RWPE2 (cell line): ENCODE data around the gene PRR15.

Experiments used
- ATAC-seq: fragments of 200-7000 bp; cut with Tn5 transposase; 3 replicates; pipeline ENCODE4 v1.9.1; 2021; ENCODE audit warnings: low read depth
- DNase-seq: peaks from one replicate; pipeline ENCODE4 v3.0.0-alpha.2; 2020; ENCODE audit warnings: low spot score
- H3K27ac ChIP-seq: fragments of 450-650 bp; 2 replicates; pipeline ENCODE4 v1.5.1; 2017; ENCODE audit warnings: mild to moderate bottlenecking; ENCODE audit not compliant: poor library complexity, severe bottlenecking
- H3K27me3 ChIP-seq: fragments of 250-450 bp; sonication (Bioruptor Pico); 2 replicates; pipeline ENCODE4 v1.5.1; 2021; ENCODE audit warnings: mild to moderate bottlenecking, moderate library complexity; ENCODE audit not compliant: insufficient read depth, poor library complexity, severe bottlenecking
- H3K36me3 ChIP-seq: fragments of 250-450 bp; sonication (Bioruptor Pico); 2 replicates; pipeline ENCODE4 v1.5.1; 2020; ENCODE audit warnings: low read depth, mild to moderate bottlenecking, moderate library complexity
- H3K4me1 ChIP-seq: fragments of 250-450 bp; sonication (Bioruptor Pico); 2 replicates; pipeline ENCODE4 v1.5.1; 2021; ENCODE audit warnings: mild to moderate bottlenecking, moderate library complexity; ENCODE audit not compliant: insufficient read depth, poor library complexity, severe bottlenecking
- H3K4me3 ChIP-seq: fragments of 250-450 bp; sonication (Bioruptor Pico); 2 replicates; pipeline ENCODE4 v1.5.1; 2021; ENCODE audit warnings: mild to moderate bottlenecking, moderate library complexity; ENCODE audit not compliant: severe bottlenecking
- H3K9me3 ChIP-seq: fragments of 250-450 bp; sonication (Bioruptor Pico); 2 replicates; pipeline ENCODE4 v1.5.1; 2021; ENCODE audit warnings: mild to moderate bottlenecking, moderate library complexity; ENCODE audit not compliant: severe bottlenecking
- CTCF ChIP-seq: fragments of 450-650 bp; IDR thresholded peaks from one replicate; pipeline ENCODE4 v1.5.1; 2017; ENCODE audit warnings: mild to moderate bottlenecking, moderate library complexity; ENCODE audit not compliant: poor library complexity, severe bottlenecking

Gene PRR15

DNA sequence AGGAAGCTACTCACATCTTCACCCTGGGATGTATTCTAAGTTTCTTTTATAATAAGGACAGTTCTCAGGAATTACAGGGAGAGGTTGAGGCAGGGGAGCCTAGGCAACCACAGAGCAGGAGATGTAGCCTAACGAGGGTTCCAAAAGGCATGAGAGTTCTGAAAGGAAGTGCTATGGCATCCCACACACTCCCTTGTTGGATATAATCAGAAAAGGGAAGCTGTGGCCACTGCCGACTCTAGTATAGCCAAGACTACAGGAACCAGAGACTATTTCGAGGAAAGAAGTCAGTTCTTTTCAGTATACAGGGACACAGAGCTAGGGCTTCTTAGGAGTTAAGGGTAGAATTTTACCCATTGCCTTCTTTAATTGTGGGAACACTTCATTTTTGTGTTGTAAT is 11.0 kb downstream of the PRR15 start:
- DNase-seq = no peak
- H3K27ac ChIP-seq = no peak overlapping the region
- no peak overlapping the region for H3K4me3 ChIP-seq
- no peak for TF ChIP-seq CTCF
- peaks cover 3% of the 10 kb centered on the region for H3K4me1 ChIP-seq
- no peaks in the 10 kb centered on the region for H3K27me3 ChIP-seq
- no peaks in the 10 kb centered on the region for H3K9me3 ChIP-seq
- H3K36me3 ChIP-seq = no peaks in the 10 kb centered on the region
- no peak for ATAC-seq

GRCh38 chr7:29587195-29587808 is 23.7 kb downstream of the PRR15 start:
- ATAC-seq = no peak
- no peak overlapping the region for H3K27ac ChIP-seq

DNA sequence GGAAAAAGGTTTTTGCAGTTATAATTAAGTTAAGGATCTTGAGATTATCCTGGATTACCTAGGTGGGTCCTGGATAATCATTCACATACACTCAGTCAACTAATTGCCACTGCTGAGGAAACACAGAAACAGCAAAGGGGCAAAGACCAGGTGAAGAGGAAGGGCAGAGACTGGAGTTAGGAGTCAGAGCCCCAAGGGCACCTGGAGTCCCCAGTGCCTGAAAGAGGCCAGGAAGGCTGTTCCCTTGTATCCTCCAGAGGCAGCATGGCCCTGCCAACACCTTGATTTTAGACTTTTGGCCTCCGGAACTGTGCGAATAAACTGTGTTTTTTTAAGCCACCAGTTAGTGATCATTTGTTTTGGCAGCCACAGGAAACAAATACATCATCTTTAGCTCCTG is 24.6 kb downstream of the PRR15 start:
- no peaks in the 10 kb centered on the region for H3K9me3 ChIP-seq
- ATAC-seq (no peak), DNase-seq (no peak)
- TF ChIP-seq CTCF = no peak
- H3K36me3 ChIP-seq = no peaks in the 10 kb centered on the region
- no peaks in the 10 kb centered on the region for H3K27me3 ChIP-seq
- no peak overlapping the region for H3K4me3 ChIP-seq
- peaks cover 3% of the 10 kb centered on the region for H3K4me1 ChIP-seq
- no peak overlapping the region for H3K27ac ChIP-seq

More at GRCh38 chr7:29587195-29587808, 23.7 kb downstream of the PRR15 start:
- Histone ChIP-seq H3K4me3 (no peak overlapping the region), H3K4me1 (no peaks in the 10 kb centered on the region), H3K9me3 (no peaks in the 10 kb centered on the region), H3K36me3 (no peaks in the 10 kb centered on the region), H3K27me3 (no peaks in the 10 kb centered on the region)
- DNase-seq = no peak
- no peak for TF ChIP-seq CTCF

DNA sequence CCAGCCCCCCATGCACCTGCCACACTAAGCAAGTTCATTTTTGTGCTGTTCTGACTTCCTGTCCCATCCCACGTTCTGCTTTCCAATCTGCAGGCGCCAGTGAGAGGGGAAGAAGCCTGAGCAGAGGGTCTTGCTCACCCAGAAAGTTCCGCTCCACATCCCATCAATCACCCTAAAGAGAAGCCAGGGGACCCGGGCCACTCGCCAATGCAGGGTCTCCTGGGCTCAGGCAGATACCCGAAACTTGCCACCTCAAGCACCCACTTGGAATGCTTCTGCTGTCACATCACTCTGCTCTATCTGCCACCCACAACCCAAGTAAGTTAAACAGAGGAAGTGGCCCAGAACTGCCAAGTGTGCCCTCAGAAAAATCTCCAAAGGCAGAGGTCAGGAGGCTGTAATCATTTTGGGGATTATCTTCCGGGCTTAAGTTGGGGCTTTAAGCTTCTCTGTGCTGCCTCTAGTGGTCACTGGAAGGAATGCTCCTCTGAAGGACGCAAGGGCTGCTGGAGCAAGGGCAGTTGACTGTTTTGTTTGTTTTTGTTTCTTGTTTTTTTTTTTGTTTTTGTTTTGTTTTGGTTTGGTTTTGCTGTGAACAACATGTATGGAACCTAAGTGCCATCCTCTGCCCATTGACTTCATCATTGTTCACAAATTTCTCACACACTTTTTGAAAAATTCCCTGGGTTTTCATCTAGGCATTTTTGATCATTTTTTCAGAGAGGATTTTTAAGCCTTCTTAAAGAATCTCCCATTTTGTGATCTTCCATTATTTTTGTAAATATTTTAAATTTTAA is 25.5 kb downstream of the PRR15 start:
- no peak overlapping the region for H3K27ac ChIP-seq
- ATAC-seq = peak; percentile 29; the same call in 1 of the 3 replicates
- H3K27me3 ChIP-seq = no peaks in the 10 kb centered on the region
- H3K9me3 ChIP-seq = no peaks in the 10 kb centered on the region
- TF ChIP-seq CTCF = peak; percentile 84
- H3K4me3 ChIP-seq = no peak overlapping the region
- DNase-seq = no peak
- H3K36me3 ChIP-seq = no peaks in the 10 kb centered on the region
- peaks cover 12% of the 10 kb centered on the region for H3K4me1 ChIP-seq

DNA sequence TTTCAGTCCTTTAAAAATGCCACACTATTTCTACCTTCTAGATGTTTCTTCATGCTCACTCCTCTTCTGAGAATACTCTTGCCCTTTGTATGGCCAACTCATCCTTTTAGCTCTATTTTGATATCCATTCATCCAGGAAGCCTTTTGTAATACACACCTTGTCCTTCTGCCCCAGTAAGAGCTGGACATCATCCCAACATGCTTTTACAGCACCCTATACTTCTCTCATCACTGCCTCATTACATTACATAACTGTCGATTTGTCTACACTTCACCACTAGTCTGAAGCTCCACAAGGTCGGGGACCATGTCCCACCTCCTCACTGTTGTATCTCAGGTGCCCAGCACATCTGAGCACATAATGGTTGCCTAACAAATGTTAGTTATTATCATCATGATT is 29.2 kb downstream of the PRR15 start:
- DNase-seq = no peak
- H3K9me3 ChIP-seq = no peaks in the 10 kb centered on the region
- no peak for ATAC-seq
- H3K4me3 ChIP-seq = no peak overlapping the region
- H3K27ac ChIP-seq = peak overlapping the region; percentile 34
- TF ChIP-seq CTCF = no peak
- peaks cover 13% of the 10 kb centered on the region for H3K4me1 ChIP-seq
- no peaks in the 10 kb centered on the region for H3K27me3 ChIP-seq
- no peaks in the 10 kb centered on the region for H3K36me3 ChIP-seq
